GM19324 (cell line): Measurements from ENCODE around the gene CNST.
A peak's percentile ranks its signal among the peaks of the same experiment; 100 is the strongest.
"Not testable (repeated sequence)": the region's sequence is repeated elsewhere in the genome, so short reads cannot be mapped to it uniquely, and the experiment has no call there.

ENCODE experiments used
- ATAC-seq: cut with Tn5 transposase; IDR thresholded peaks from one replicate; pipeline ENCODE4 v1.9.1; 2021; ENCODE audit warnings: mild to moderate bottlenecking, moderate library complexity; ENCODE audit not compliant: unreplicated experiment, low FRiP score

Gene CNST

GRCh38 chr1:246552110-246552509 lies 14.1 kb upstream of the CNST start:
- ATAC-seq, result no peak

- no peak for ATAC-seq
Measured at GRCh38 chr1:246554201-246554600, 12.1 kb upstream of the CNST start.

DNA sequence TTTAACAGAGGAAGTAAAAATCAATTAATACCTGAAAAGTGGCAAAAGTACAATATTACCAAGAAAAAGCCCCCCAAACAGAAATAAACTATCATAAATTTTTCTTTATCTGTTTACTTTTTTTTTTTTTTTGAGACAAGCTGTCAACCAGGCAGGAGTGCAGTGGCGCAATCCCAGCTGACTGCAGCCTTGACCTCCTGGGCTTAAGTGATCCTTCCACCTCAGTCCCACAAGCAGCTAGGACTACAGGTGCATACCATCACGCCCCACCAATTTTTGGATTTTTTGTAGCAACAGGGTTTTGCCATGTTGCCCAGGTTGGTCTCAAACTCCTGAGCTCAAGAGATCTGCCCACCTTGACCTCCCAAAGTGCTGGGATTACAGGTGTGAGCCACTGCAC lies 8.2 kb upstream of the CNST start:
- no peak for ATAC-seq

GRCh38 chr1:246559310-246559709 lies 6.9 kb upstream of the CNST start:
- no peak for ATAC-seq

GRCh38 chr1:246560833-246561232 lies 5.4 kb upstream of the CNST start:
- ATAC-seq, result not testable (repeated sequence)

GRCh38 chr1:246564839-246565750 lies 1.2 kb upstream of the CNST start:
- no peak for ATAC-seq

- no peak for ATAC-seq
Measured at GRCh38 chr1:246565751-246566127, 517 bp upstream of the CNST start.

- ATAC-seq, result peak; percentile 13
Measured at GRCh38 chr1:246566813-246567645, 773 bp downstream of the CNST start.

DNA sequence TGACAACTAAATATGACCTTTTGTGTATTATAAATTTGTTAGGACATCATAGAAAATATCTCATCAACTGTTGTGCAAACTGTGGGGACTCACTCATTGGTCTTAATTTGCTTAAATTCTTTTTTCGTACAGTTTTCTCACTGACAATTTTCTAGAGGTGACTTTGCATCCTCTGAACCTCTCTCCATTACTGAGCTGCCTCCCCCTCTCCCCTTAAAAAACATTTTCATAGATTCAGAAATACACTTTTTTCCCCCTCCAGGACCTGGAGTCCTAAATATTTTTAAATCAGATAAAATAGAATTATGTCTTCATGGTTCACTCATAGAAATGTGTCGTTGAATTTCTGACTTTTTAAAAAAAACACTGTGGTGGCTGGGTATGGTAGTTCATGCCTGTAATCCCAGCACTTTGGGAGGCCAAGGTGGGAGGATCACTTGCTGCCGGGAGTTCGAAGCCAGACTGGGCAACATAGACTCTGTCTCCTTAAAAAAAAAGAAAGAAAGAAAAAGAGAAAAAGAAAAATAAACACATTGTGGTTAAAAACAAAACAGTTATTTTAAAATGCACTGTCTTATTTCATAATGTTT lies 1.5 kb downstream of the CNST start:
- no peak for ATAC-seq

- ATAC-seq, result no peak
Measured at GRCh38 chr1:246569248-246570238, 3.3 kb downstream of the CNST start.

- not testable (repeated sequence) for ATAC-seq
Measured at GRCh38 chr1:246571309-246571708, 5.1 kb downstream of the CNST start.

DNA sequence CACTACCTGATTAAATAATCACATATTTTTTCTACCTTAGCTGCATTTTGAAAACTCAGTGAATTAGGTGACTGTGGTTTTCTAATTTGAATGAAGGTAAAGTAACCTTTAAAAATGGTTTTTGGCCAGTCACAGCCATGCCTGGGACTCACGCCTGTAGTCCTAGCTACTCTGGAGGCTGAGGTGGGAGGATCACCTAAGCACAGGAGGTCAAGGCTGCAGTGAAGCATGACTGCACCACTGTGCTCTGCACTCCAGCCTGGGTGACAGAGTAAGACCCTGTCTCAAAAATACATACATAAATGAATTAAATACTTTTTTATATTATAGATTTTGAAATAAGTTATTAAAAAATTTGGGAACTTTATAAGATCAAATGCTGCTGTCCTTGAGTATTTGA lies 5.7 kb downstream of the CNST start:
- ATAC-seq, result no peak

DNA sequence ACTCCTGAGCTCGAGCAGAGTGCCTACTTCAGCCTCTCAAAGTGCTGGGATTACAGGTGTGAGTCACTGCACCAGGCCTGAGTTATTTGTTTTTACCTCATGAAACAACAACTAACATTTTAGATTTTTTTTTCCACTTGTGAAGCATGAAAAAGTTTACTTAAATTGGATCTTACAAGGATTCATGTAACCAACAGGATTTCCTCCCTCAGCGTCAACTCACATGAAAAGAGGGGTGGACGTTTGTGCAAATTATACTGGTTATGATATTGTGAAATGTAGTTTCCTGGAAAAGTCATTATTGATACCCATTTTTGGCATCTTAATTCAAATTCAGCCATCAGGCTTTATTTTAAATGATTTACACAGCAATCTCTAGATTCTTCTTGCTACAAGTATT lies 6.5 kb downstream of the CNST start:
- no peak for ATAC-seq

DNA sequence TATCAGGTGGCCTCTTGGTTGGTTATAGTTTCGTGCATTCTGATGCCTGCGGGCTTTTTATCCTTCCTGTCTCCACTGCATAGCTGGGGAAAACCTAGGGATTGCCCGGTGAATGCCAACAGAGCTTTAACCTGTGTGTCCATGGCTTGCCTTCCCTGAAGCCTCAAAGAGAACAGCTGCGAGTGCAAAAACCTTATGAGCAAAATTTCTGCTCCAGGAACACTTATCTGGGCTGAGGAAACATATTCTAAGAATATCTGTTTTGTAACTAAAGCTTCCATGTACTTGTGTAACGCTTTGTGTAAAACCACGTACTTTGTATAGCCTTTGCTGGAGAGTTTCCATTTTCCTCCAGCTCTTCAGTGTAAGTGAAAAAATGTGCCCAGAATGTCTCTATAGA lies 7.2 kb downstream of the CNST start:
- ATAC-seq, result no peak

GRCh38 chr1:246576709-246577032 lies 10.4 kb downstream of the CNST start:
- no peak for ATAC-seq

DNA sequence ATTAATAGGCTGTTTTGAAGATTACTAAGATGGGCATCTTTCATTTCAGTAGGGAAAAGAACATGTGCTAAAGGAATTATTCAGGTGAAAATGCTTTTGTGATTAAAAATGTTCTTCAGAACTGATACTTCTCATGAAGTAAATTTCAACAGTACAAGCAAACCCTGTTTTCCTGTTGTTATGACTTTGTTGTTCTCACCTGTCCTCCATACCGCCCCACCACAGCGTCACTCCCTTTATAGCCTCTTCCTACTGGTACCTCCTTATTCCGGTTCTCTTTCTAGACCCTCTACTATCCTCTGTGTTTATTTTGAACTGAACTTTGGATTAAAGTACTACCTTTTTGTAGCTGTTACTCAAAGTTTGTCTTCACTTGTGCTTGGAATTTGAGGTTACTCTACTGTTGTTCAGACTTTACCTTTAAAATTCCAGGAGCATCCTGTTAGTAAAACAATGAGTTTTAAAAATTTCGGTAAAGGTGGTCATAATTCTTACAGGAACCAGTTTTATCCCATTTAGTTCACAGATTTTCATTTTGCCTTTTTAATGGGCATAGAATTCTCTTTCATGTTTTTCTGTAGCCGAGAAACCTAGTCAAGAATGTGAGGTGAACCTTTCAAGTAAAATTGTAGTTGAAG lies 10.9 kb downstream of the CNST start:
- ATAC-seq, result no peak

GRCh38 chr1:246577720-246578106 lies 11.5 kb downstream of the CNST start:
- ATAC-seq, result no peak

DNA sequence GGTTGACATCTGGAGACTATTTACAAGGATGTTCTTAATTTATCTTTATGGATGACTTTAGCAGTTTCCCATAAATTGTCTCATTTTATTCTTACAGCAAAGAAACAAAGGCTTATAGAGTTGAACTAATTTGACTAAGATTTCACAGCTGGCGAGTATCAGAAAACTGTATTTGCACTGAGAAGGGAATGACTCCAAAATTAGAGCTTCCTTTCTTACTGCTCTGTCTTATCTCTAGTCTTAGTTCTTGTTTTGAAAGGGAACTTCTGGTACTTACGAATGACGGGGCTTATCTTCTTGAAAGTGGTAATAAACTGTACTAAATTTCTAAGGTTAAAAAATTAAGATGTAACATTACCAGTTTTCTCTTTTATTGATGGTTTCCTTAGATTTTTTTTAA lies 13.6 kb downstream of the CNST start:
- no peak for ATAC-seq

GRCh38 chr1:246580497-246581370 lies 14.5 kb downstream of the CNST start:
- ATAC-seq, result no peak
